Measurements from ENCODE around the gene SLC7A7.
A peak's percentile ranks its signal among the peaks of the same experiment; 100 is the strongest.
"Not testable (repeated sequence)": the region's sequence is repeated elsewhere in the genome, so short reads cannot be mapped to it uniquely, and the experiment has no call there.

The SLC7A7 gene

DNA sequence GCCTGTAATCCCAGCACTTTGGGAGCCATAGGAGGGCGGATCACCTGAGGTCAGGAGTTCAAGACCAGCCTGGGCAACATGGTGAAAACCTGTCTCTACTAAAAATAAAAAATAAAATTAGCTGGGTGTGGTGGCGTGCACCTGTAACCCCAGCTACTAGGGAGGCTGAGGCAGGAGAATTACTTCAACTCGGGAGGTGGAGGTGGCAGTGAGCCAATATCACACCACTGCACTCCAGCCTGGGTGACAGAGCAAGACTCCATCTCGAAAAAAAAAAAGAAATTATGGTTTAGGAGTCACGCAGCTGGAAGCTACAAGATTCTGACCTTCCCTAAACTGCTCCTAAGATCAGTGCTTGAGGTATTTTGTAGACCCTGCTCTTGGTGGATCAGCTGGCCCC, 21.7 kb downstream of the SLC7A7 start:
- not testable (repeated sequence) for H3K4me1 Mint-ChIP-seq; H3K9me3 Mint-ChIP-seq; H3K36me3 Mint-ChIP-seq; DNase-seq (ENCODE audit: low spot score in 2 of 2); H3K27ac Mint-ChIP-seq; H3K4me3 Mint-ChIP-seq; ATAC-seq

DNA sequence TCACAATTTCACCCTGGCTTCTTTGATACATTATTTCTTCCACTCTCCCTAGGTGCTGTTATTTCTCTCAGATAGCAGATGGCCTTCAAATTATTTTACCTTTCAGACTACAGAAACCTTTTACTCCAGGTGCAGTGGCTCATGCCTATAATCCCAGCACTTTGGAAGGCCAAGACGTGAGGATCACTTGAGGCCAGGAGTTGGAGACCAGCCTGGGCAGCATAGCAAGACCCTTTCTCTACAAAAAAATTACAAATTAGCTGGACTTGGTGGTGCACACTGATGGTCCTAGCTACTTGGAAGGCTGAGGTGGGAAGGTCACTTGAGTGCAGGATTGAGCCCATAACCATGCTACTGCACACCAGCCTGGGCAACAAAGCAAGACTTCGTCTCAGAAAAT, 23.1 kb downstream of the SLC7A7 start:
- H3K4me1 Mint-ChIP-seq: no peaks in the 10 kb centered on the region
- DNase-seq (ENCODE audit: low spot score in 2 of 2) (no peak), ATAC-seq (no peak)
- H3K36me3 Mint-ChIP-seq: no peaks in the 10 kb centered on the region
- H3K27ac Mint-ChIP-seq: no peak overlapping the region
- H3K9me3 Mint-ChIP-seq: no peaks in the 10 kb centered on the region
- no peak overlapping the region for H3K4me3 Mint-ChIP-seq

DNA sequence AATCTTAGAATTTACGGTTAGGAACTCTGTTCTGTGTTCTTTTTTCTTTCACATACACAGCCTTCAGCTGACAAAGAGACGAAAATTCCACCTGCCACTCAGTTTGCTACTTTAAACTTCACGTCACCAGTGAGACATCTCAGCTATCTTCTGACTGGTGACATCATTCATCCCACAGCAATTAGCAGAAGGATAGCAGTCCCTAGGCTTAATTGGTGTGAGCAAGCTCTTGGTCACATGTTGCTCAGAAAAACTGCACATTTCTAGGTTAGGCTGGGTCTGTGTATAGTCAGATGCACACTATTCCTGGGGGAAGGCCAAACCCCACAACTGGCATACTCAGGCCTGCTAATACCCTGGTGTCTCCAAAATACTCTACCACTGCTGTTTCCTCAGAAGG, 23.9 kb downstream of the SLC7A7 start:
- DNase-seq (ENCODE audit: low spot score in 2 of 2) (no peak), ATAC-seq (no peak)
- Mint-ChIP-seq H3K4me3 (no peak overlapping the region), H3K36me3 (no peaks in the 10 kb centered on the region), H3K9me3 (no peaks in the 10 kb centered on the region), H3K4me1 (no peaks in the 10 kb centered on the region), H3K27ac (no peak overlapping the region)

DNA sequence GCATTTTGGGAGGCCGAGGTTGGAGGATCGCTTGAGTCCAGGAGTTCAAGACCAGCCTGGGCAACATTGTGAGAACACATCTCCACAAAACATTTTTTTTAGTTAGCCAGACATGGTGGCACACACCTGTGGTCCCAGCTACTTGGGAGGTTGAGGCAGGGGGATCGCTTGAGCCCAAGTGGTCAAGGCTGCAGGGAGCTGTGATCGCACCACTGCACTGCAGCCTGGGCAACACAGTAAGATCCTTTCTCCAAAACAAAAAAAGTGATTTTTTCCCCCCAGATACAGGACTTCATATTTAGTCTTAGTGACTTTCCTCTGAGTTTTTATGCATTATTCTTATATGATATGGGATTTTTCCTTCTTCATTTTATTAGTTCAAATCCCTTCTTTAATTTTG, 28.6 kb downstream of the SLC7A7 start:
- DNase-seq (ENCODE audit: low spot score in 2 of 2) (no peak), ATAC-seq (no peak)
- Mint-ChIP-seq H3K4me1 (no peaks in the 10 kb centered on the region), H3K27ac (no peak overlapping the region), H3K4me3 (no peak overlapping the region), H3K9me3 (no peaks in the 10 kb centered on the region), H3K36me3 (no peaks in the 10 kb centered on the region)

DNA sequence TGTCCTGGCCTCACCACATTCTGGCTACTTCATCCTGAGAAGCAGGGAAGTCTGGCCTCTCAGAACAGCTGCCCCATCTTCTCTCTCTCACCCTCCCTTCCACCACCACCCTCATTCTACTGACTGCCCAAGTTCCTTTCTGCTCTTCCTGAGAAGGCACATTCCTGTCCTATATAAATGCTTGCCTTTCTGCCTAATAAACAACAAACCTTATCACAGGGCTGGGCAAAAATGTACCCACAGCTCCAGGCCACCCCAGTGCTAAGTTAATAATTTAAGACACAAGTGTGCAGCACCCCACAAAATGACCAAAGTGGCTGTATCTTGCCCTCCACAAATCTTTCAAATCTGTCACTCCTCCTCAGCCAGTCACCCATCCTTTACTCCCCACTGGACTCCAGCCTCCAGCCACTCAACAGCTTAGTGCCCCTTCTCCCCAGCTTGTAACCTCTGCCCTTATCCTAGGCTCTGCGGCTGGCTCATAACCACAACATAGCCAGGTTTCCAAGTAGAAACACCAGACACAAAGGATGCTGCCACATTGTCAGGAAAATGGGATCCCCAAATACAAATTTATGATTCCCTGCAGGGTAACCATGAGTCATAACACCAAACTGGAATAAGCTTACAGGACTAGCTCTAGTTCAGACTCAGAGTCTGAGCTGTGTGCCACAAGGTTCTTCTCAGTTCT, 33.8 kb downstream of the SLC7A7 start:
- Mint-ChIP-seq H3K4me3 (no peak overlapping the region), H3K27ac (no peak overlapping the region), H3K4me1 (no peaks in the 10 kb centered on the region), H3K36me3 (no peaks in the 10 kb centered on the region), H3K9me3 (no peaks in the 10 kb centered on the region)
- DNase-seq (ENCODE audit: low spot score in 2 of 2): no peak
- ATAC-seq: no peak

DNA sequence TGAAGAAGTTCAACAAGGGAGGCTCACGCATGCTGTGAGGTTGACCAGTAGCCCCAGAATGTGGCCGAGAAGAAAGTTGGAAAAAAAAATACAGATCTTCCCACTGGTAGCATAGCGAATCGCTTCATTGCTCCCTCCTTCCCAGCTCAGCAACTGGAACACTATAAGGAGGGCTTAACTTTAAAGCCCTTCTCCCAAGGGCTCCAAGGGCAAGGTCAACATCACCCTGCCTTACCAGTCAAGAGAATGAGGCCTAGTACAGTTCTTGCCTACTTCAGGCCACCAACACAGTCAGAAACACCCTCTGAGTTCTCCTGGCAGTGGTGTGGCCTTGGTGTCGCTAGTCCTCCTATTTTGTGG, 34.3 kb downstream of the SLC7A7 start:
- Mint-ChIP-seq H3K9me3 (no peaks in the 10 kb centered on the region), H3K27ac (no peak overlapping the region), H3K36me3 (no peaks in the 10 kb centered on the region)

DNA sequence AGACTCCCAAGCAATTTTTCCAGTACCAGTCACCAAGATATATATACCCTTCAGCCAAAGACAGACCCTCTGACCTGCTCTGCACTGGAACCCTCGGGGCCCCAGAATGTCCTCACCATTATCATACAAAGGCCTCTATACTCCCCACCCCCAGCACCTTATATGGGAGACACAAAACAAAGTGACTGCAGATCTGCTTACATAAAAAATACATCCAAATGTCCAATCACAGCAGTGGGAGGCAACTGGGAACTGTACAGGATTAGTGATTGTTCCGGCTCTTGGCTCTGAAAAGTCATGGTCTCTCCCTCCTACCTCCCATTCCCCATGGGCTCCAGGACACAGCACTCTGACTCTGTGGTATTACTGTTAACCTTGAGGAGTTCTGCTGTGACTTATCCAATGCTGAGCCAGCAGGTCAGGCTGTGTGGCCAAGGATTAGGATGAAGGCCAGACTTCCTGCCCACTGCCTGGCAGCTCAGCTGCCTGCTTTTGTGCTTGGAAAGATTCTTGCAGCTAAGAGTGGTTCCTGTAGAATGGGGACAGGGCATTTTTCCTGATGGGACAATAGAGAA, 35.0 kb downstream of the SLC7A7 start:
- no peak for ATAC-seq
- no peak for DNase-seq (ENCODE audit: low spot score in 2 of 2)
- Mint-ChIP-seq H3K9me3 (no peaks in the 10 kb centered on the region), H3K4me3 (no peak overlapping the region), H3K4me1 (no peaks in the 10 kb centered on the region), H3K27ac (peak overlapping the region; percentile 48), H3K36me3 (peaks cover 1% of the 10 kb centered on the region)

More for the DNA sequence above, 34.3 kb downstream of the SLC7A7 start:
- ATAC-seq (no peak), DNase-seq (ENCODE audit: low spot score in 2 of 2) (no peak)
- H3K4me3 Mint-ChIP-seq: no peak overlapping the region
- no peaks in the 10 kb centered on the region for H3K4me1 Mint-ChIP-seq

DNA sequence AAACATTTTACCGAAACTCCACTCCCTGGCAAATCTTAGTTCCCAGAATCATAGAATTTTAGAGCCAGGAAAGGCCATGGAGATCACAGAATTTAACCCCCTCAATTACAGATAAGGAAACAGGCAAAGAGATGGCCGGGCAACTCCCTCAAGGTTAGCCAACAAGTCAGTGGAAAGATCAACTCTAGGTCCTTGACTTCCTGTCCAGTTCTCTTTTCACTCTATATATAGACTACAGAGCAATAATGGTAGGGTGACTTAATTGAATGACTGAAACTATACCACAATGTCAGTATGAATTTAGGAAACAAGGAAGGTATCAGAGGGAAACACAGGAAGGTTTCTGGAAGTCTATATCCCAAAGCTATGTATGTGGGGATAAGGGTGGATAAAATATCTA, 37.2 kb downstream of the SLC7A7 start:
- DNase-seq (ENCODE audit: low spot score in 2 of 2): no peak
- H3K36me3 Mint-ChIP-seq: peaks cover 5% of the 10 kb centered on the region
- ATAC-seq: no peak
- no peaks in the 10 kb centered on the region for H3K9me3 Mint-ChIP-seq
- H3K4me3 Mint-ChIP-seq: no peak overlapping the region
- H3K27ac Mint-ChIP-seq: no peak overlapping the region
- H3K4me1 Mint-ChIP-seq: no peaks in the 10 kb centered on the region

DNA sequence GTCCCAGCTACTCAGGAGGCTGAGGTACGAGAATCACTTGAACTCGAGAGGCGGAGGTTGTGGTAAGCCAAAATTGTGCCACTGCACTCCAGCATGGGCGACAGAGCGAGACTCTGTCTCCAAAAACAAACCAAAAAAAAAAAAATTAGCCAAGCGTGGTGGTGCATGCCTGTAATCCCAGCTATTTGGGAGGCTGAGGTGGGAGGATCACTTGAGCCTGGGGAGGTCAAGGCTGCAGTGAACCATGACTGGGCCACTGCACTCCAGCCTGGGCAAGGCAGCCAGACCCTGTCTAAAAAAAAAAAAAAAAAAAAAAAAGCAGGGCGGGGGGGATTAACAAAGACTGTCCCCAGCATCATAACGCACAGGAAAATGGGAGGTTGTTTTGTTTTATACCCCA, 38.4 kb downstream of the SLC7A7 start:
- not testable (repeated sequence) for DNase-seq (ENCODE audit: low spot score in 2 of 2); H3K4me3 Mint-ChIP-seq; H3K4me1 Mint-ChIP-seq; H3K9me3 Mint-ChIP-seq; H3K27ac Mint-ChIP-seq; ATAC-seq
- peaks cover 16% of the 10 kb centered on the region for H3K36me3 Mint-ChIP-seq

DNA sequence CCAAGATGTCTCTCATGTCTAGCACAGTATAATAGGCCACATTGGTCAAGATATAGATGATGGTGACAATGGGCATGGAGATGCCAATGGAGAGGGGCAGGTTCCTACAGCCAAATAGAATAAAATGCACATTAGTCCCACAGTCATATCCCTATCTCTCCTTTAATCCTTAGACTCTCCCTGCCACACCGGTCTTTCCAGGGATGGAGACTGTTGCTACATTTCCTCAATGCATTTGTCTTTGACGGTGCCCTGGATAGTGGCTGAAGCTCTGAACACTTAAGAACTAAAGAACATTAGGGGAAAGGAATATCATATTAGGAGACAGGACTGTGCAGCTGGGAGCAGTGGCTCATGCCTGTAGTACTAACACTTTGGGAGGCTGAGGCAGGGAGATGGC, 39.0 kb downstream of the SLC7A7 start:
- Mint-ChIP-seq H3K27ac (no peak overlapping the region), H3K4me3 (no peak overlapping the region), H3K4me1 (no peaks in the 10 kb centered on the region), H3K36me3 (peaks cover 23% of the 10 kb centered on the region), H3K9me3 (no peaks in the 10 kb centered on the region)
- ATAC-seq: no peak
- no peak for DNase-seq (ENCODE audit: low spot score in 2 of 2)

DNA sequence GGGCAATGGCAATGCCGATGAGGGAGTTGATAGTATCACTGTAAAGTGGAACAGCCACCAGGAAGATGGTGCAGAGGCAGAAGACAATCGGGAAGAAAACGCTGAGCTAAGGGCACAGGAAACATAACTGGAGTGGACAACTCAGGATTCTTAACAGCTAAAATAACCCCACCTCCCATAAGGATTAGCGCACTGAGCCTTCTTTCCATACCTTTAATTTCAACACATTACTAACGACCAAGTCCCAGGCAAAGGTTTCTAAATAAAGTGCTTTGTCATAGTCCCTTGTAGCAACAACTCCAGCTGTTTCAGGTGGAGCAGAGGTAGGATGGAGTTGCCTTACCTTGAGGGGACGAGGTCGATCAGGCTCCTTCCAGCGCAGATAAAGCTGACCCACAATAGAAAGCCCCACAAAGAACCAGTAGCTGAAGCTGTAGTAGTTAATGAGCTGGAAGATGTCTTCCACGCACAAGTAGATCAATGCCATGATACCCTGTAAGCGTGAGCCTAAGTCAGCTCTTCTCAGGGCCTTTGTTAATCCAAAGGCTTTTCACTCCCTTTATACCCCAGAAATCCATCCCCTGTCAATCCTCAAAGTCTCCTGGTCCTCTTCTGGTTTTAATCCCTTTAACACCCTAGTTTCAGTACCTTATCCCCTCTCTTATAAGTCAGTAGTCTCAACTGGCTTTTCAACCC, 41.1 kb downstream of the SLC7A7 start:
- H3K27ac Mint-ChIP-seq: peak overlapping the region; percentile 1
- H3K4me3 Mint-ChIP-seq: no peak overlapping the region
- DNase-seq (ENCODE audit: low spot score in 2 of 2): no peak
- no peak for ATAC-seq
- peaks cover 2% of the 10 kb centered on the region for H3K4me1 Mint-ChIP-seq
- peaks cover 43% of the 10 kb centered on the region for H3K36me3 Mint-ChIP-seq
- no peaks in the 10 kb centered on the region for H3K9me3 Mint-ChIP-seq

DNA sequence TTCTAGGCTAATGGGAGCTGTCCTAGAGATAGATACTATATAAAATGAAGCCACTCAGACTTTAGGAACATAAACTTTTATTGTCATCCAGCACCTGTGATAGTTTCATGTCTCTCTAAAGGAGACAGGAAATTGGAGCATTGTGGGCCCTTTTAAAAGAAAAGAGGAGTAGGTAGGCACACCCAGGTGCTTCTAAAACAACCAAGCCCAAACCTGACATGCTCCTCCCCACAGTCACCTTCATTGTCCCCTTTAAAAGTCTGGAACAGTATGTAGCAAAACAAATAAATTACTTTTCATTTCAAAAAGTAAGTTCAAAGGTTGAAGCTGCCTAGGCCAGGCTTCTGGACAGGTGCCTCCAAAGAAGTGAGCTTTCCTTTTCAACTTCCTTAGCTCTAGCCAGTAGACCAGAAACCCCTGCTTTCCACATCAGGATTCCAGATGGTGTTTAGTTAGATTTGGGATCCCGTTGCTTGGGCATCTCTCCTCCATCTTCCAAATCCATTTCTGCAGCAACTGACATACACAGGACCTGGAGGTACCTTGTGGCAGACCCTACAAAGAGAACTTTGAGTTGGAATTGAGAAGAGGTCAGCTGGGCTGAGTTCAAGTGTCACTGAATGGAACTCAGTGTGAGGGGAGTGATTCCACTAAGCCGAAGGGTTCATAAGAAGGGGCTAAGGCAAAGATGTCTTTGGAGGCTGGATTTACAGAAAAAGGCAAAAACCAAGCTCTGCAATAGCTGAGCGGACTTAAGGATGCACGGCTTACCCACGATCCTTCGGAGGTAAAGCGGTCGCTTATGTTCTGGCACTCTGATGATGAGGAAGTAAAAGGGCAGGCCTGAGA, 41.8 kb downstream of the SLC7A7 start:
- ATAC-seq: no peak
- Mint-ChIP-seq H3K4me1 (peaks cover 10% of the 10 kb centered on the region), H3K27ac (peak overlapping the region; percentile 50), H3K4me3 (no peak overlapping the region), H3K36me3 (peaks cover 51% of the 10 kb centered on the region), H3K9me3 (no peaks in the 10 kb centered on the region)
- DNase-seq (ENCODE audit: low spot score in 2 of 2): no peak

DNA sequence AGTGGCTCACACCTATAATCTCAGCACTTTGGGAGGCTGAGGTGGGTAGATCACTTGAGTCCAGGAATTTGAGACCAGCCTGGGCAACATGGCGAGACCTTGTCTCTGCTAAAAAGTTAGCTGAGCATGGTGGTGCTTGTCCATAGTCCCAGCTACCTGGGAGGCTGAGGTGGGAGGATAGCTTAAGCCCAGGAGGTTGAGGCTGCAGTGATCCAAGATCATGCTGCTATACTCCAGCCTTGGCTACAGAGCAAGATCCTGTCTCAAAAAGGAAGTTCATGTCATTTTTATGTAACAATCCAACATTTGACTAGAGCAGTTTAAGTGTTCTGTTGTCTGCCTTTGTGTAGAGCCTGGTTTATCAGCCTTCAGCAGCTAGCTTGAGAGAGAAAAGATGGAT, 42.5 kb downstream of the SLC7A7 start:
- peak overlapping the region; percentile 50 for H3K27ac Mint-ChIP-seq
- peaks cover 56% of the 10 kb centered on the region for H3K36me3 Mint-ChIP-seq
- no peak overlapping the region for H3K4me3 Mint-ChIP-seq
- peaks cover 17% of the 10 kb centered on the region for H3K4me1 Mint-ChIP-seq
- DNase-seq (ENCODE audit: low spot score in 2 of 2) (no peak), ATAC-seq (no peak)
- H3K9me3 Mint-ChIP-seq: no peaks in the 10 kb centered on the region

DNA sequence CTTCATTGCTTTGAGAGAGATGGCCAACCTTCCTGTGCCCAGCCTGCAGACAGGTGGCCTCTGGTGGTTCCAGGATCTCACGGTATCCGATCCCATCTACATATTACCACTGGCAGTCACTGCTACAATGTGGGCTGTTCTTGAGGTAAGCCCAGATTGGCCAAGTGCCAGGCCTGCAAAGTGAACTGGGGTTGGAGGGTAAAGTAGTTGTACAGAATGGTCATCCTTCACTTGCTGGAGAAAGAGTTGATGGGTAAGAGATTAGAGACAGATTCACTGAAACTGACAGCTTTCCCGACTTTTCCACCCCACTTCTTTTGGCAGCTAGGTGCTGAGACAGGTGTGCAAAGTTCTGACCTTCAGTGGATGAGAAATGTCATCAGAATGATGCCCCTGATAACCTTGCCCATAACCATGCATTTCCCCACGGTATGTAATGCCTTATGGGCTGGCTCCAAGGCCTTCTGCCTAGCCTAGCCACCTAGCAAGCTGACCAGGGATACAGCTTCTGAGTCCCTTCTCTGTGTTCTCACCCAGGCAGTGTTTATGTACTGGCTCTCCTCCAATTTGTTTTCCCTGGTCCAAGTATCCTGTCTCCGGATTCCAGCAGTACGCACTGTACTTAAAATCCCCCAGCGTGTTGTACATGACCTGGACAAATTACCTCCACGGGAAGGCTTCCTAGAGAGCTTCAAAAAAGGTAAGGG, 44.6 kb downstream of the SLC7A7 start:
- Mint-ChIP-seq H3K36me3 (peaks cover 71% of the 10 kb centered on the region), H3K4me3 (no peak overlapping the region), H3K9me3 (no peaks in the 10 kb centered on the region), H3K4me1 (peaks cover 30% of the 10 kb centered on the region), H3K27ac (no peak overlapping the region)
- ATAC-seq (no peak), DNase-seq (ENCODE audit: low spot score in 2 of 2) (no peak)

DNA sequence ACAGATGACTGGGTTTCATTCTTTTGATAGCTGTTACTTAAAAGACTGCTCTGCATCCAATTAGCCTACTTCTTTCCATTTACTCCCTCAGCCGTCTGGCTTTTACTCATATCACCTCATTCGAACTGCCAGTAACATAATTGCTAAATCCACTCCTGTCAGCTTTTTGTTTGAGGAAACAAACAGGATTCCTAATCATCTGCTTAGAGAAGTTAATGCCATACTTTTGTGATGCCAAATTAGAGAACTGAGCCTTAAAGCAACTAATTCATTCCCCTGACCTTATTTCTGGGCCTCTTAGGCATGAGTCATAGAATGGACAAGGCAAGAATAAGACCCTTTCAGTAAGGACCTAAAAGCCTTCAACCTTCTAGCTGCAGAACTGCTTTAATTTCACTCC, 45.9 kb downstream of the SLC7A7 start:
- peak overlapping the region; percentile 48 for H3K27ac Mint-ChIP-seq
- no peak overlapping the region for H3K4me3 Mint-ChIP-seq
- no peak for DNase-seq (ENCODE audit: low spot score in 2 of 2)
- H3K36me3 Mint-ChIP-seq: peaks cover 66% of the 10 kb centered on the region
- peaks cover 30% of the 10 kb centered on the region for H3K4me1 Mint-ChIP-seq
- no peak for ATAC-seq
- no peaks in the 10 kb centered on the region for H3K9me3 Mint-ChIP-seq

Measured in stimulated activated effector memory CD8-positive, alpha-beta T cell treated with anti-CD3 and anti-CD28 coated beads, Interleukin-12 subunit alpha, Interleukin-12 subunit beta, amount 100 ng/mL, for 72 hours (primary cell).